T-helper 1 cell treated with Interleukin-12 subunit alpha and Interleukin-12 subunit beta and Interleukin-4 antibody, amounts not matched to agents 30 ng/mL and 1 ng/mL, for 36 hours (primary cell): ENCODE measurements around the gene MAPK8IP2. TPM values are rescaled to one million over a fixed set of nuclear protein-coding genes. Genes with fewer than 3 reads are reported as not detected.

Experiments
- intact Hi-C: fragments of 100-400 bp; cut with micrococcal nuclease; formaldehyde crosslinking; loops from one replicate; pipeline ENCODE4 v1.15.1; 2024
- total RNA-seq: library from RNA; stranded (reverse); gene quantifications from 2 replicates; pipeline ENCODE4 v1.2.3, GENCODE V29; 2022

The MAPK8IP2 gene
- total RNA-seq, 1 donor from 2014 or later, result 0.17 TPM

DNA sequence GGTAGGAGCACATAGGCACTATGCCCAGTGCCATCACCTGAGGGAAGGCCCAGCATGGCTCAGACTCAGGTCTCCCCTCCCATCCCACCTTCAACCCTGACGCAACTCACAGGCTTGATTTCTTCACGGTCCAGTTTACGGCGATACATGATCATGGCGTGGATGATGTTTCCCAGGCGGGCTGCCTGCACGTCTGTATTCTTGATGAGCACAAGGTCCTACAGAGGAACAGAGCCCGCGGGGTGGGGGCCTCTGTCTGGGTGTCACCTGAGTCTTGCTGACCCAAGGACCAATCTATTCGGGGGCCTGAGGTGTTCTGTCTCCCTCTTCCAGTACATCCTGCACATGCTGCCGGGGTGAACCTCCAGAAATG lies 26.2 kb upstream of the MAPK8IP2 start:
- intact Hi-C loops, result no loop called here

DNA sequence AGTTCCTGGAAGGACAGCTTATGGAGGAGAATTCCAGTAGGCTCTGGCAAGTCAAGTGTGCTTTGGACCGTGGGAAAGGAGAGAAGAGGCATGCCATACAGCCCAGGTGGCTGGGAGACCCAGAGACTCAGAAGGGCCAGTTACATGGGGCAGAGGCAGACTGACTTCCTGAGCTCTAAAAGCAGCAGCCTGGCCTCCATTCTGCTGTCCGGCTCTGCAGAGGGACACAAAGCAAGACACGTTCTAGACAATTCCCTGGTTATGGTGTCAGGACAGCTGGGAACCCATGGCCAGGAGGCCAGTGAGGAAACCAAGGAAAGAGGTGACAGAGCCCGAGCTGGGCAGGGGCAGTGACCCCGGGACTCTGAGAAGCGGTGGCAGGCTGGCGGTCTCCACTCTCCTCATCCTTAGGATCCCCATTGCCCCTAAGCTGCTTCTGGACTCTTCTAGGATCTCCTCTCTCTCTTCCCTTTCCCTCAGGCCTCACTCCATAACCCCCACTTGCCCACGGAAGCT lies 25.1 kb upstream of the MAPK8IP2 start:
- intact Hi-C loops, result no loop called here

DNA sequence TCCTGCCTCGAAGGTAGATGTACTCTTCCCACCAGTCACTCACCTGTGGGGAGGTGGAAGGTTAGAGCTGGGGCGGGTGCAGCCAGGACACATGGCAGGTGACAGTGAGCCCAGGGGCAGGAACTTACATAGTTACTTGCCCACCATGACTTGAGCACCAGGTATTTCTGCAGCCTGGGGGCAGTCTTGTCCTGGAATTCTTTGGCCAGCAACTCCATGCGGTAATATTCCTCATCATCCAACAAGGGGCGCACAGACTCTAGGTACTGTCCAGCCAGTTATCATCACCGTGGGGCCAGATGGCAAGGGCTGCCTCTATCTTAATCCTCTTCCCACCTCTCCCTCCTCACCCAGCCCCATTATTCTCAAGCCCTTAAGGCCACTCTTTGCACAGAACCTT lies 24.5 kb upstream of the MAPK8IP2 start:
- intact Hi-C loops, result no loop called here

DNA sequence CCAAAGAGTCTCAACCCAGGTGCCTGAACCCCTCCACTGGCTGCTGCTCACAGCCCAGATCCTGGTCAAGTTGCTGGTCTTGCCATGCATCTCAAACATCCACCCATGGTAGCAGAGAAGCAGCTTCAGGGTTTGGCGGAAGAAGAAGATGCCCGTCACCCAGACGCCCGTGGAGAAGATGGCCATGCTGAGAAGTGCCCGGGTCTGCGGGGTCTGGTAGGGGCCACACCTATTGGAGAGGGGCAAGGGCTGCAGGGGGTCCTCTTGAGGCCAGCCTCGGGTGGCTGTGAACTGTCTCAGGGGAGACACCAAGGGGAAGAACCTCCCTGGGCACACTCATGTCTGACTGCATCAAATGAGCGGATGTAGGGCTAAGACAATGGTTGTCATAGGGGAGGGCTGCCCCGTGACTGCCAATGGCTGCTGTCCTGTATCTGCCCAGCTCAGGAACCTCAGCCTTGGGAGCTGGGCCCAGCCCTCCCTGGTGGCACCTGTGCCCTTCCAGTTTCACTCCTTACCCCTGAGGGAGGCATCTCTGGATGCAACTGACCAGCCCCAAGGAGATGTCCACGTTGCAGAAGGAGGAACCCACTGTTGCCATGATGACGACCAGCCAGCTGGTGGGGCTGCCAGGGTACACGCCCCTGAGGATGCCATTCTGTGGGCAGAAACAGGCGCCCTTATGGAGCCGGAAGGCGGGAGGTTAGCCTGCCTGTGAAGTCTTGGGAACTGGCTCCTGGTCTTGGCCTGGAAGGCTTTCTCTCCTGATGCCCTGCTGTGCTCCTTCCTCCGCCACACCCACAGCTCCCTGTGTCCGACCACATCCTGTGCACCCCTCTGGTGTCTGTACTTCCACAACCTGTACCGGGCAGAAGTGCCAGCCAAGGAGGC lies 23.5 kb upstream of the MAPK8IP2 start:
- intact Hi-C loops, result no loop called here

DNA sequence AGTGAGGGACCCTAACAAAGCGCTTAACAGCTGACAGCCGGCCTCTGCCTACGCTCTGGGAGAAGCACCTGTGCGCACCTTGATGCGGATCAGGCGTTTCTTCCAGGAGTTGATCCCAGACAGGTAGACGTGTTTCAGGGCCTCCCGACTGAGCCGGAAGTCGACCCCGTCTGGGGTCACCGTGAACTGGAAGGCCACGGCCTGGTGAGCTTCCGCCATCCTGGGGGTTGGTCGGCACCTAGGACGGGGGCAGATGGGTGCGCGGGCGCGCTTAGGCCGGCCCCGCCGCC lies 23.0 kb upstream of the MAPK8IP2 start:
- intact Hi-C loops, result no loop called here

DNA sequence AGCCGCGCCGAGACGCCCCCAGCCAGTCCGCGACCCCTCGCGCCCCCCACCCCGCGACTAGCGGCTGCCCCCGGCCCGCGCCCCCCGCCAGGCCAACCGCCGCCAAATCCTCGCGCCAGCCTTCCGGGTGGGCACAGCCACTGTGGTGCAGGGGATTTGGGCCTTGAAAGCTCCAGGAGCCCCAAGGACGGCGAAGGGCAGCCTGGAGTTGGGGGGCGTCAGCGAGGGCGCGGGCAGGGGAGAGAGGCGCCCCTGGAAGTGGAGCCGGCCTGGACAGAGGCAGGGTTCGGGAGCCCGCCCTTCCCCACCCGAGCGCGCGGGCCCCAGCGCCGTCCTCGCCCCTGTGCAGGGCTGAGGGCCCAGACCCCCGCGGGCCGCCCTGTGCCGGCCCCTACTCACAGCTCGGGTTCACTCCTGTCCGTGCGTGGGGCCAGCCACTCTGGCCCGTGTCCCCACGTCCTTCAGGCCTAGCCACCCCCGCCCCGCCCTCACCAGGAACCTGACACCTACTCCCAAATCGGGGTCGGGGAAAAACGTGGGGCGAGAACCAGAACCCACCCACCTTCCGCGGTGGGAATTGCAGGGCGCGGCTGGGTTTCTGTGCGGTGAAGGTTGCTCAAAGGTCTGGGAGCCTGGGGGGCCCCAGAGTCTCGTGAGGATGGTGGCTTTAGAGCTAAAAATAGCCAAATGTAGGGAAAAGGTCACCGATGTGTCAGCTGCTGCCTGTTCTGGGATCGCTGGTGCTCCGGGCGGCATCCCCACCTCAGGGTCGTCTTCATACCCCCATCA lies 22.4 kb upstream of the MAPK8IP2 start, which contains the start of gene CPT1B:
TSS of gene CPT1B (minus strand) at position 441 of the 789 bp plus-strand sequence. CDS start 512 bp downstream, outside the sequence.
- intact Hi-C loops, result no loop called here

DNA sequence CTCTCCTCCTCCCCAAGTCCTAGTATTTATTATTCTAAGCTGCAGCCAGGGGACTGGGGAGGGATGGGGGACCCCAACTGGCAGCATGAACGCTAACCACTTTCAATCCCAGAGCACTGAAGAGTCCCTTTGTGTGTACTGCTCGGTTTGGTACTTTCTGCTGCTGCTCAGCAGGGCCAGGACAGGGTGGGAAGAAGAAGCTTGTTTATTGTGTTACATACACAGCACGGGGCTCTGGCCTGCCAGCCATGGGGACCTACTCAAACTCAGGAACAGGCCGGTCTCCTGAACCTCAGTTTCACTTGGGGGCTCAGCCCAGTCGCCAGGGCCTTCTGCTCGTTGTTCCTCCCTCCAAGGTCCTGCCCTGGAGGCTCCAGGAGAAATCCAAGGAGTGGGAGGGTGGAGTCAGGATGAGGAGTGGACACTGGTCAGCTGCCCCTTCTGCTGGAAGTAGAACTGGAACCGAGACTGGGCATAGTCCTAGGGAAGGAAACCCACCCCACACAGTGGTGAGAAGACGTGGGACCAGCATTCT lies 21.8 kb upstream of the MAPK8IP2 start:
- intact Hi-C loops, result no loop called here

DNA sequence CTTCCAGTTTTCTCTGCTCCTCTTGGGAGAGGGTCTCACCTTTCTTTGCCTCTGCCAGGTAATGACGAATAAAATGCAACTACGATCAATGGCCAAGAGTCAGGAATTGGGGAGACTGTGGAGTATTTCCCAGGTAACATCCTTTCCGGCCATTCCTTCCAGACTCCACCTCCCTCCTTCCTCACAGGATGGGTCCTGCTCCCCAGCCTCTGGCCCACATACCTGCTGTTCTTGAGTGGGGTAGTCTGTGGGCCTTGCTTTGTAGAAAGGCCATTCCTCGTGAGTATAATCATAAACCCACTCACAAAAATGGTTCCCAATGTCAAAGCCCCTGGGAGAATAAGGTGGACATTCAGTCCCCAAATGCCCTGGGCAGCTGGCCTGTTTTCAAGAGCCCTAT lies 20.8 kb upstream of the MAPK8IP2 start:
- intact Hi-C loops, result no loop called here

DNA sequence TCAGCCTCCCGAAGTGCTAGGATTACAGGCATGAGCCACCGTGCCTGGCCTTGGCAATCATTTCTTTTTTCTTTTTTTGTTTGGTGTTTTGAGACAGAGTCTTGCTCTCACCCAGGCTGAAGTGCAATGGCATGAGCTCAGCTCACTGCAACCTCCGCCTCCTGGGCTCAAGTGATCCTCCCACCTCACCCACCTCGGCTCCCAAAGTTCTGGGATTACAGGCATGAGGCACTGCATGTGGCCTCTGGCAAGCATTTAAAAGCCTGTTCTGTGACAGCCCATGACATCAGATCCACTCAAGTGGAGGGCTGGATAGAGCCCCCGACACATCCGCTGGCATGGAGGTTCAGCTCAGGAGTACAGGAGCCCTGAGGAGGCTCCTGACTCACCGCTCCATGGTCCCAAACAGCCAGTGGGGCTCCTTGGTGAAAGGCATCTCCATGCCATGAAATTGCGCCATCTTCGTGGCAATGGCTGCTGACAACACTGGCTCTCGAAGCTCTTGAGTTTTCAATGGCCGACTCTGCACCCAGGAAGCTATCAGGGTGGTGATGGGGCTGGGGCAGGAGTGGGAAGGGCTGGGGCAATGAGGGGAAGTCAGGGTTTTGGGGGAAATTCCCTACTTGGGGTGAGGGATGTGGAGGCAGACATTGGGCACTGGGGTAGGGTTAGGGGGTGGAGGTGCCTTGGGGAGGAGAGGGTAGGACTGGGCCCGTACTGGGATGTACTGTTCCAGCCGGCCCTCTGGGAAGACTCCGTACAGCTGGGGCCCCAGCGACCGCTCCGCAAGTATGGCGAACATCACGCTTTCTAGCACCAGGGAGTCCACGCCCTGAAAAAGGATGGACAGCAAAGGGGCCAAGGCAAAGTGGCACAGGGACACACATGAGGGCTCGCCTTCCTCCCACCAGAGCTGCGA lies 19.3 kb upstream of the MAPK8IP2 start:
- intact Hi-C loops, result no loop called here

DNA sequence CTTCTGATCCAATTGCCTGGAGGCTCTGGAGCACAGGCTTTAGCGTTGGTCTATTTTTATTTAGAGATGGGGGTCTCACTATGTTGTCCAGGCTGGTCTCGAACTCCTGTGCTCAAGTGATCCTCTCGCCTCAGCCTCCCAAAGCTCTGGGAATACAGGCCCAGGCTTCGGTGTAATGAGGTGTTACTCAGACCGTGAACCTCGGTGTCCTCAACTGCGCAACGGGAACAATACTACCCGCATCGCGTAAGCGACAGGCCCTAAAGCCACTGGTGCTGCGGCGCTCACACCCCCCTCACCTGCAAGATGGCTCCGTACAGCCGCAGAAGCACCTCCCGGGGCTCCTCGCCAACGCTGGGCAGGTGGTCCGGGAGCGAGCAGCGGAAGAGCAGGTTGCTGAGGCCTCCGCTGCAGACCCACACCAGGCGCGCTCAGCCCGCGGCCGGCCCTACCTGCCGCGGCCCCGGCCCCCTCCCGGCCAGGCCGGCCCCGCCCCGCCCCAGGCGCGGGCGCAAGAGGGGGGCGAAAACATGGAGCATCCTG lies 18.6 kb upstream of the MAPK8IP2 start:
- intact Hi-C loops, result loop anchor here (1.0 to 2.0 kb wide), 7 partner anchors 19 to 107 kb away; partner anchors contain the start of genes NCAPH2, SBF1 and SCO2

DNA sequence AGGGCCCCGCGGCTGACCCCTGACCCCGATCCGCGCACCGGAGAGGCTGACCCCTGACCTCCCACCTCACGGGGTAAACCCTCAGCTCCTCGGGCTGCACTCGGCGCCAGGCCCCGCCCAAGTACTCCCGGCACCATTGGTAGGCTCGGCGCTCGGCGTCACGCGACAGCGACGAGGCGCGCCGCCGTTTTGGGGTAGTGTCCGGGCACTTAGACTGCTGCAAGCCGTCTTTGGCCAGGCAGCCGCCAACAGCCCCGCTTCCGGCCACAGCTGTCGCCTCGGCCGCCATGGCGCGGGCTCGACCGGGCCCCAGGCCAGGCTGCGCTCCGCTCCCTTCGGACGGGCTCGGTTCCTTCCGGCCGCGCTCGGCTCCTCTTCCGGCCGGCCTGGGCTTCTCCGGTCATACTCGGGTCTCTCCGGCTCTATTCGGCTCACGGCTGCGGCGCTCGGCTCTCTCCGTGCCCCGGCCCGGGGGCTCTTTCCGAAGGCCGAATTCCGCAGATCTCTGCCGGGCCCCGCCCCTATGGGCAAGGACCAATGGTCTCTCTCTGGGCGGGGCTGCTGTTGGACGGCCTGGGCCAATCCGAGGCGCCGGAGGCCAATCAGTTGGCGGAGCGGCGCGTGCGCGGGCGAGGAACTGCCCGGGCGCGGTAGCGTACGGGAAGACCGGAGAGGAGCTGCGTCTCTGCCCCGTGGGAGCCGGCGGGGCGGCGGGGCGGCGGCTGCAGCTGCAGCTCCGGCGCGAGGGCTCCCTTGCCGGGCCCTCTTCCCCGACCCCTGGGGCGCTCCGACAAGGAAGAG lies 17.9 kb upstream of the MAPK8IP2 start, which contains the start of gene CHKB:
TSS of gene CHKB (minus strand) at position 357 of the 801 bp plus-strand sequence. CDS start at position 289, 68 bp downstream.
- intact Hi-C loops, result loop anchor here (1.0 to 2.0 kb wide), 12 partner anchors 18 to 337 kb away; partner anchors contain the start of genes ARSA, MAPK8IP2, NCAPH2 and SBF1

DNA sequence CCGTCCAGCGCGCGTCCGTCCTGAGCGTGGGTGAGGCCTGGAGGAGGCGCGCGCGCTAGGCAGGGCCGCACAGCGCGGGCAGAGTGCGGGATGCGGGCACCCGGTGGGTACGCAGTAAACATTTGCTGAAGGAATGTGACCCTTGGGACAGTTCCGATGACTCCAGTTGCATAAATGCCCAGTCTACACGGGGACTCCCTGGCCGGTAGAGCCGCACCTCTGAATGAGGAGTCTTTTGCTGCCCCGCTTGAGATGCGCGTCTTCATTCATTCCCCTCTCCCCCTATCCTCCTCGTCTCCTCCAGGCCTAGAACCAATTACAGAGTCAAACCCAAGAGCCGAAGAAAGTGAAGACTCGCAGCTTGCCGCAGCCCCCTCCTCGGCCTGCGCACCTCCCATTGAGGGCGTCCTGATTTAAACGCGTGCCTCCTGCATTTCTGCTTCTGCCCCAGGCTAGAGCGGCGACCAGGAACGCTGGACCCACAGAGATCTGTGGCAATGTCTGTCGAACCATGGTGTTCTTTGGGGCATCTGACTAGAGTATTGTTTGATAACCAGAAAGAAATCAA lies 17.2 kb upstream of the MAPK8IP2 start:
- intact Hi-C loops, result loop anchor here (1.0 to 2.0 kb wide), 6 partner anchors 17 to 338 kb away; partner anchors contain the start of genes ARSA, MAPK8IP2 and TUBGCP6

DNA sequence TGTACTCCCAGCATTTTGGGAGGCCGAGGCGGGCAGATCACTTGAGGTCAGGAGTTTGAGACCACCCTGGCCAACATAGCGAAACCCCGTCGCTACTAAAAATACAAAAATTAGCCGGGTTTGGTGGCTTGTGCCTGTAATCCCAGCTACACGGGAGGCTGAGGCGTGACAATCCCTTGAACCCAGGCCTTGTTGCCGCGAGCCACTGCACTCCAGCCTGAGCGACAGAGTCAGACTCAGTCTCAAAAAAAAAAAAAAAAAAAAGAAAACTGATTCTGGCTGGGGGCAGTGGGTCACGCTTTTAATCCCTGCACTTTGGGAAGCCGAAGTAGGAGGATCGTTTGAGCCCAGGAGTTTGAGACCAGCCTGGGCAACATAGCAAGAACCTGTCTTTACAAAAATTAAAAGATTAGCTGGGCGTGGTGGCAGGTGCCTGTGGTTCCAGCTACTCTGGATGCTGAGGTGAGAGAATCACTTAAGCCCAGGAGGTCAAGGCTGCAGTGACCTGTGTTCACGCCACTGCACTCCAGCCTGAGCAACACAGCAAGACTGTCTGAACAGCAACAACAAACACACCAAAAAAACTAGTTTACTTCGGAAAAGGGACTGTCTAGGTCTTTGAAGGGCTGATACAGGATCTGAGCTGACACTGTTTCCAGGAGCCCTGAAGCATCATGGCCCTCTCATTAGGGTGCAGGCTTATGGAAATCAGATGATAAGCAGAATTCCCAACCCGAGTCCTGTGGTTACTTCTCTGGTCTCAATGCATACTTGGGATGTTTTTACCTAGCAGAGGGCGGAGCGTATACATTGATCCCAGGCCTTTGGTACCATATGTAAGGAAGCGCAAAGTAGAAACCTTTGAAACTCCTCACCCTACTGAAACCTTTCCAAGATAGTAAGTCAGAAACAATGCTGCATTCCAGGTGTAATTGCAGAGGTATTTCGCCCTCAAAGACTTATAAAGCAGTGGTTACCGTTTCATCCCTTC lies 16.2 kb upstream of the MAPK8IP2 start:
- intact Hi-C loops, result no loop called here

DNA sequence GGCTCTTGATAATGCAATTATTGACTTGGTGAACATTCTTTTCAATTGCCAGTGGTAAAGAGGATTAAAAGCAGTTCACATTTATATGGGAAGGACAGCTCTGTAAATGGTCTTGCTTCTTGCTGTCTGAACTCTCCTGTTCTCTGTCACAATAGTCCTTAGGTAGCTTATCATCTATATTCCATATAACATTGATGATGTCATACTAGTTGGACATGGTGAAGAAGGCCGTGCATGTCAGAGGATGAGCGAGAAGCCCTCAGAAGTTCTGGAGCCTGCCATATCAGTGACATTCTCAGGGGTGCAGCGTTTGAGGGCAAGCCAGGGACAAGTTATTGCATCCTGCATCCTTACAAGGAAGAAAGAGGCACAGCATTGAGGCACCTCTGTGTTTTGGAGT lies 15.4 kb upstream of the MAPK8IP2 start:
- intact Hi-C loops, result no loop called here

DNA sequence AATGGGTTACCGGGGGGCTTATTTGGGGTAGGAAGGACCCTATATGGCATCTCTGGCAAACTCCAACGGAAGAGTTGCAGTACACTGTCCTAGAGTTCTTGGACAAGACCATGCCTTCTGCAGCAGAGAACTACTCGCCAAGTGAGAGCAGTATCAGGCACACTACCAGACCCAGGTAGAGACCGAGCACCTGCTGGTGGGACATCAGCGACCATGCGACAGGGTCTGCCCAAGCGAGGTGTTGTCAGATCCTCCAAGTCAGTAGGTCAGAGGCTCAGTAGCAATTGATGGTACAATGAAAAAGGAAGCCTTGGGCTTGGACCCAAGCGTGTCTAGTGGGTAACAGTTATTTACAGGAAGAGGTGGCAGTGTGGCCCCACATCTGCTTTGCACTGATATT lies 14.8 kb upstream of the MAPK8IP2 start:
- intact Hi-C loops, result no loop called here

DNA sequence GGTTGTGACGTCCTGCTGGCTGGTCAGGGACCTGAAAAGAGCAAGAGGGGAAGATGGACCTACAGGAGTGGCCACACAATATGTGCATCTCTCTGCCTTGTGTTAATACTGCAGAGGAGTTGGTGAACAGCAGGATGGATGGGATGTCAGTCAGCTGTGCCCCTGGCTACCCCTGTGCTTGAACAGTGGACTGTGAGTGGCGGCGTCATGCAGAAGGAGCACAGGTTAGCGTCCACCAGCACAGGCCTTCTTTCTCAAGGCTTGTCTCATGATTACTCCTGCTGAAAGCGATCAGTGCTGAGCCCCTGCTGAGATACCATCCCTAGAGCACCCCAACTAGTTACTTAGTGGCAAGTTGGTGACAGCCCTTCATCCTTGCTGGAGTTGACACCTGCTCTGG lies 14.2 kb upstream of the MAPK8IP2 start:
- intact Hi-C loops, result no loop called here

DNA sequence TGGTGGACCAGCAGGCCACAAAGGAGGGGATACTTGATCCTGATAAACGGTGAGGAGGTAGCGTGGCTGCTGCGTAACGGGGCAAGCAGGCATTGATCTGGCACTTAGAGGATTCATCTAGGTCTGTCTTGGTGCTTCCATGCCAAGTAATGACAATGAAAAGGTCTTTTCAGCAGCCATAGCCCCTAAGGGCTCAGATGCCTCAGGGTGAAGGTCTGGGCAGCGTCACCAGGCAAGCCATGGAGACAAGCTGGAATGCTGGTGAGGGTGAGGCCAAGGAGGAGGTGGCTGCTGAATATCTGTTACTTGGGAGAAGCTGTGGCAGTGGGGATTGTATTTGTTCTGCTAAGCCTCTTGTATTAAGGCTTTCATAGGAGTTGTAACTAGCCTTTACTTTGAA lies 13.2 kb upstream of the MAPK8IP2 start:
- intact Hi-C loops, result no loop called here

DNA sequence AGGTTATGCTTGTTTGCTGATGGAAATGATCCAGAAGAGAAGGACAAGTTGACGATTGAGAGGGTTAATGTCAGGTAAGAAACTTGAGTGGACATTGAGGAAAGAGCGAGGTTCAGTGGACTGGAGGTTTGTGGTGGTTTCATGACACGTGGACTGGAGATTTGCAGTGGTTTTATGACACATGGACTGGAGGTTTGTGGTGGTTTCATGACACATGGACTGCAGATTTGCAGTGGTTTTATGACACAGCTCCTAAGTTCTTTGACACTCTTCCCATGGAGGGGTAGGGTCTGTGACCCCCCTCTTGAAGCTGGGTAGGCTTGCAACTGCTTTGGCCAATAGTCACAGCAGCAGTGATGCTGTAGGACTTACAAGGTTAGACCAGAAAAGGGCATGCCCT lies 5.4 kb upstream of the MAPK8IP2 start:
- intact Hi-C loops, result no loop called here
